PC-3 (cell line): Measurements from ENCODE around the gene CAMTA1.

Source experiments
- CTCF ChIP-seq: fragments of 300-600 bp; sonication (generic); conservative IDR thresholded peaks from 2 replicates; pipeline ENCODE4 v1.5.1; 2017; ENCODE audit warnings: antibody characterized with exemption, low read depth, mild to moderate bottlenecking, low read length
- EZH2 ChIP-seq: fragments of 300-600 bp; sonication (generic); IDR thresholded peaks from one replicate; pipeline ENCODE4 v1.6.1; 2017; ENCODE audit warnings: antibody characterized with exemption, mild to moderate bottlenecking, low read length; ENCODE audit not compliant: unreplicated experiment
- EZH2phosphoT487 ChIP-seq: fragments of 300-600 bp; sonication (generic); IDR thresholded peaks from 2 replicates; pipeline ENCODE4 v1.6.1; 2018; ENCODE audit warnings: mild to moderate bottlenecking, antibody characterized with exemption, low read length, borderline replicate concordance

GRCh38 chr1:7287013-7287412 is 501.8 kb downstream of the CAMTA1 start:
- TF ChIP-seq CTCF (no peak), EZH2 (no peak), EZH2phosphoT487 (no peak)
